GM21367 (cell line): ENCODE measurements around the gene PRXL2B.
"Not testable (repeated sequence)": the region's sequence is repeated elsewhere in the genome, so short reads cannot be mapped to it uniquely, and the experiment has no call there.

Source experiments
- ATAC-seq: cut with Tn5 transposase; IDR thresholded peaks from one replicate; pipeline ENCODE4 v1.9.1; 2021; ENCODE audit not compliant: unreplicated experiment

Gene PRXL2B

DNA sequence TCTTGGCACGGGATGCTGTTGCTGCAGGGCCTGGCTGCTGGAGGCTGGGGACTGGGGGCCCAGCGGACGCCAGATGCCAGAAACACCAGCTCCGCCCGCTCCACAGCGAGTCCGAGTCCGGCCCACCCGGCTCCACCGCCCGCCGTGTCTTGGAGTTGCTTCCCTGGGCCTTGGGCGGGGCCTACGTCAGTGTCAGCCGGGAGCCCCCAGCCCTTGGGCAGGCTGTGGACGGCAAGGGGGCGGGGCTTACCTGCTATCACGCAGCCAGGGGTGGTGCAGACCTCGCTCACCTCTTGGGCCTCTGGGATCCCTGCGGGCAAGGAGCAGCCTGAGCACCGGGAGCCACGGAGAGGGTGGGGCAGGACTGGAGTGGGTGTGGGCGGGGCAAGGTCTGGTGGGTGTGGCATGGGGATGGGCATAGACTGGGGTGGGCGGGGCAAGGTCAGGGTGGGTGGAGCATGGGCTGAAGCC, 24.5 kb downstream of the PRXL2B start:
- no peak for ATAC-seq

GRCh38 chr1:2611621-2612437, 25.3 kb downstream of the PRXL2B start:
- no peak for ATAC-seq

DNA sequence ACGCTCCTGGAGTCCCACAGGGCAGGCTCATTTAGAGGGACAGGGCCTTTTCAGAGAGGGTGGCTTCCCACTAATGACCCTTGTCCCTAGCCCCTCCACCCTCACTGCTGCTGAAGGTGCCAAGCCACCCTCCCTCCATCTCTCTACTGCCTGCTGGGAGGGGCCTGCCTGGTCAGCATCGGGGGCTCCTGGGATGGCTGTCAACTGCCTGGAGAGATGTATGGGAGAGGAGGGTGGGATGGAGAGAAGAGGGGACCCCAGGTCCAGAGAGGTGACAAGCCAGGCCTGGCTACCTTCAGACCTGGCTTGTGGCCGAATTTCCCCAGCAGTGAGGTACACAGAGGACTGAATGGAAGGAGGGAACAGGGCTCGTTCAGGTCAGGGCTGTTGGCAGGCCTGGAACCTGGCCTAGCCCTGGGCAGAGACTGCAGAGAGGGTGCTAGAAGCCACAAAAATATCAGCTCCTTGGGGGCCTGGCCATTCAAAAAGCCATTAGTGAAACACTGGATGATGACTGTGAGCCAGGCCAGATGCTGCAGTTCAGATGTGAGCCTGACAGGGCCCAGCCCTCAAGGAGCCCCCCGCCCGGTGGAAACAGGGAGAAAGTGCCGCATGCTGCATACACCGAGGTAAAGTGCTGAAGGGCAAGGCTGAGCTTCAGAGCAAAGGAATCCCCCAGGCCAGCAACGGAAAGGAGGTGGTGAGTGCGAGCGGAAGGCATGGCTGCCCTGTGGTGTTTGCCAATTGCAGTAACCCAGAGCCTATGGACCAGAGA, 26.2 kb downstream of the PRXL2B start:
- no peak for ATAC-seq

- ATAC-seq = no peak
These were observed 27.6 kb downstream of the PRXL2B start for GRCh38 chr1:2614145-2614544.

DNA sequence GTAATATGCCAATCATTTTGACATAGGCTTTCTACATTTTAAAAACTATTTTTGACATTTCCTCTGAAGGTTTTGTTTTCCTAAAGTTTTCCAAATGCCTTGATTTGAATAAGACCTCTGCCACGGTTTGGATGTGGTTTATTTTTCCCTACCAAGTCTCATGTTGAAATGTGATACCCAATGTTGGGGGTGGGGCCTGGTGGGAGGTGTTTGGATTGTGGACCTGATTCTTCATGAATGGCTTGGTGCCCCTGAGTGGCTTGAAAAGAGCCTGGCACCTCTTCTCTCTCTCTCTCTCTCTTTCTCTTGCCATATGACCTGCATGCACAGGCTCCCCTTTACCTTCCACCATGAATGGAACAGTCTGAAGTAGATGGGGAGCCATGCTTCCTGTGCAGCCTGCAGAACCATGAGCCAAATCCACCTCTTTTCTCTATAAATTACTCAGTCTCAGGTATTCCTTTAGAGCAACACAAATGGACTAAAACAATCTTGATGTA, 31.4 kb downstream of the PRXL2B start:
- ATAC-seq = no peak

DNA sequence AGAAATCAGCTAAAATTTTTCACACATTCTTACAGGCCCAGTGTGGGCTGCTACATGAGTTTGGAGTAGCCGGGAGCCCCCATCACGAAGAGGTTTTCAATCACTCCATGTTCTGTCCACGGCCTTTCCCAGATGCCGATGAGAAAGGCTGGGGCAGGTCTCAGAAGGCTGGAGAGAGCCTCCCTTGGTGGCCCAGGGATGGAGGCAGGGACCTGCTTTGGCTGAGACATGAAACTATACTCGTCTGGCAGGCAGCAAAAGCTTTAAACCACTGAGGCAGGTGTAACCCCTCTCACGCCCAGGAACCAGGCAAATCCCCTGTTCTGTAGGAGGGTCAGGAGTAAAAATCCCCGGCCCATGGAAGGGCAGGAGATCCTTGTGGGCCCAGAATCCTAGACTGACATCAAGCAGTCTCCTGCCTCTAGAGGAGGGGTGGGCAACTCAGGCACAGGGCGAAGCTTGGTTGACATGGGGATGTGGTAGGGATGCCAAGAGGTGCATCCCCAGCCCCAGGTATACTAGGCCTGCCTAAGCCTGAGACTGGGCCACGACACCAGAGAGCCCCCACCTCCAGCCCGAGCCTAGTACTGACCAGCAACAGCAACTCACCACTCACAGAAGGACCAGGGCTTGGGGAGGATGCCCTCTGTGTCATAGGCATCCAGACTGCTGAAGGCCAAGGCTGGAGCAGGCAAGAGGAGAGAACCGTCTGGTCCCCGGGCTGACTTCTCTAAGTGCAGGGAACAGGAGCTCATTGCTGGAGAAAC, 37.2 kb downstream of the PRXL2B start:
- no peak for ATAC-seq

GRCh38 chr1:2624735-2625300, 38.2 kb downstream of the PRXL2B start:
- ATAC-seq = no peak

- no peak for ATAC-seq
These were observed 38.7 kb downstream of the PRXL2B start for GRCh38 chr1:2625311-2625710.

DNA sequence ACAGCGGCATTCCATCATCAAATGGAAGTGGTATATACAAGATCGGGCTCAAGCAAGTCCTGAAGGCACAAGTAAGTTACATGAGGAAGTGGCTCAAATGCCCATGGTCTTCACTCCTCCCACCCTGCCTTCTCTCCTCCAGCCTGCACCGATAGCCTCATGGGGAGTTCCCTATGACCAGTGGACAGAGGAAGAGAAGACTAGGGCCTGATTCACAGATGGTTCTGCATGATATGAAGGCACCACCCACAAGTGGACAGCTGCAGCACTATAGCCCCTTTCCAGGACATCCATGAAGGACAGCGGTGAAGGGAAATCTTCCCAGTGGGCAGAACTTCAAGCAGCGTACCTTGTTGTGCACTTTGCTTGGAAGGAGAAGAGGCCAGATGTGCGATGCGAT, 39.2 kb downstream of the PRXL2B start:
- not testable (repeated sequence) for ATAC-seq

DNA sequence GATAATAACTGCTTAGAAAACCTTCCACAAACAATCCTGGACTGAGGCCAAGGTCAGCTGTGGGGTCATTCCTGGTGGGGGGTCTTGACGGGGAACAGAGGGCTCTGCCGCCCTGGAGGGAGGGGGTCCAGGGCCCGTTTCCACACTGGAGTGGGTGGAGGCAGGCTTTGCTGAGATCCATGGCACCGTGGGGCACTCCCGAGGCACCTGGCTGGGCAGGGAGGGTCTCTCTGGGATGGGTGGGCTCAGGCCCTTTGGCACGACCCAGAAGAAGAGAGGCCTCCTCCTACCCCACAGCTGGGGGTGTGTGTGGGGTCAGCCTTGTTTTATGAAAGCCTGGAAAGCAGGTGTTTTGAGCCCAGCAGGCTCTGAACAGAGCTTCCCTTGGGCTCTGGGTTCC, 41.2 kb downstream of the PRXL2B start:
- no peak for ATAC-seq

DNA sequence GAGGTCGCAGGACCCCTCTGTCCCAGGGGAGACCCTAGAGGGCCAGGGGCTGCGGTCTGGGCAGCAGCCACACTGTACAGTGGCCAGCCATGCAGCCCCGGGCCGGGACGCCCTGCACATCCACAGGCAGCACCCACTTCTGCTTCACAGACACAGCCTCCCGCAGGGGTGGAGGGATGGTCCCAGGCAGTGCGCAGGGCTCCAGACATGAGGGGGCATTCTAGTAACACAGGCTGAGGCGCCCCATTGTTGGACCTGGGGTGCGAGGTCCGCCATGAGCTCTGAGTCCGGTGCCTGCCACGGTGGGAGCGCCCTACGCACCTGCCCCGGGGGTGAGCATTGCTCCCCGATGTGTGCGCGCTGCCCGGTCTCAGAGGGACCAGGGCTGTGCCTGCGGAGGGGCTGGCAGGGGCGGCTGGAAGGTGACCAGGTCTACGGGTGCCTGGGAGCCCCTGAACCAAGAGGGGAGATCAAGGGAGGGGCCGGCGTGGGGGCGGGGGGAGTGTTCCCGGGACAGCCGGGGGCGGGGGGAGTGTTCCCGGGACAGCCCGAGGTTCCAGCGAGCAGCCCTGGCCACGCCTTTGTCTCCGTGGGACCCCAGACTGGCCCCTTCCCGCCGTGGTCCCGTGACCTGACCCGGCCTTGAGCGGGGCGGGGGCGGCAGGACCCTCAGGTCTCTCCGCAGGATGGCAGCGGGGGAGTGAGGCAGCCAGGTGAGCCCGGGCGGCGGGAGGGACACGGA, 41.8 kb downstream of the PRXL2B start:
- no peak for ATAC-seq

GRCh38 chr1:2628933-2629626, 42.5 kb downstream of the PRXL2B start:
- no peak for ATAC-seq

DNA sequence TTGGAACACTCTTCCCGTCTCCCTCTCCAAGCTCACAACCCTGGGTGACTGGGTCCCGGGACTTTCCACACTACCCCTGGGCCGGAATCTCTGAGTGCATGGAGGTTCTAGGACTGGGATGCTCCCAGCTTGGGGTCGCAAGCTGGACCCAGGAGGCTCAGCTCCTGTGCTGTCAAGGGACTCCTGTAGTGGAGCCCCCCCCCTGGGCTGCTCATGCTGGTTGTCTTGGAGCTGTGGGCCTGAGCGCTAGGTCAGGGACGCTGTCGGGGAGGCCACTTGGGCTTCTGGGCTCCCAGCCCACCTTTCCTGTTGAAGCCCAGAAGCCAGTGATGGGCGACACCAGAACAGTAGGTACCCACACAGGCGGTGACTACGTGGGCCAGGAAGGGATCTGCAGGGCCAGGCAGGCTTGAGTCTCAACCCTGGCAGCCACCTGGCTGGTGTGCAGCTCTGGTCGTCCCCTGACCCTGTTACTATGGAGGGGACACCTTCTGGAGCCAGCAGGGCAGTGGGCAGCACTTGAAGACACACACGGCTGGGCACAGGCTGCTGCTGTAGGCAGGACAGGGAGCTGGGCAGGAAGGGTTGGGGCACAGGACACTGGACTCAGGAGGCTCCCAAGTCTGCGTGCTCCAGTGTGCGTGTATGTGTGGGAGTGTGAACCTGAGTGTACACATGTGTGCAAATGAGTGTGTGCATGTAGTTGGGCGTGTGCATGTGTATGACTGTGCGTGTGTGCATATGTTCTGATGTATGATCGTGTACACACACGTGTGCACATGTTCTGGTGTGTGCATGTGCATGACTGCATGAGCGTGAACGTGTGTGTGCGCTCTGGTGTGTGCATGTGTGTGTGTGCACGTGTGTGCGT, 43.3 kb downstream of the PRXL2B start:
- ATAC-seq = no peak

GRCh38 chr1:2630498-2631135, 44.0 kb downstream of the PRXL2B start:
- ATAC-seq = no peak

DNA sequence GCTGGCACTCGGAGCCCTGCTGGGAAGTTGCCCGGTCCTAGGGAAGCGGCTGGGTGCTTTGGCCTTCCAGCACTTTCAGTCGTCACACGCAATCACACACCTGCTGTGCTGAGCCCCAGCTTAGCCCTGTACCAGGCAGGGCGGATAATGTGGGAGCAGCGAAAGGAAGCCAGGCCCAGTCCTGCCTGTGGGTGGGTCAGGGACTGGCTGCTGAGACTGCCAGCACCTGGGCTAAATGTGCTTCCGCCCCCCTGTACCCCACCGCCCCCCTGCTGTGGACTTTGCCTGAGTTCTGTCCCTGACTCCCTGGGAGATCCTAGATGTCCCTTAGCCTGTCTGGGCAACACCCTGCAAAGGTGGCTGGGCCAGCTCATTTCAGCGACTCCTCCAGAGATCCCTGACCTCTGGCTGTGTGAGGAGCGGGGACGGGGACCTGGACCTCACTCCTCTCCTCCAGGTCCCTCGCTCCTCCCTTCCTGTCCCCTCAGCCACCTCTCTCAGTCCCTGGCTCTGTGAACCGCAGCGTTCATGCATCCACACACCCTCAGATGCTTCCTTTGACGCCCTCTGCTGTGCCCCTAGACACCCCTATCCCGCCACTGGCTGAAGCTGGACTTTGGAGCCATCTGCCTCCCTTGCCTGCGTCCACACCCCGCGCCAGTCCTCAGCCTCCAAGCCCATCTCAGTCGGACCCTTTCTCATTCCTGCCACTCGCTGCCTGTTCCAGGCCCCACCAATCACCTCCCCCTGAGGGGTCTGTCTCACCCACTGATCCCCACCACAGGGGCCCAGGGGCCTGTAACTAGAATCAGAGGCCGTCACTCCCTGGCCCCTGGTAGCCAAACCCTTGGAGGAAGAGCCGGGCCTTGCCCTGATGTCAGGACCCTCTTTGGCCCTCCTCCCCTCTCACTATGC, 44.8 kb downstream of the PRXL2B start:
- no peak for ATAC-seq

DNA sequence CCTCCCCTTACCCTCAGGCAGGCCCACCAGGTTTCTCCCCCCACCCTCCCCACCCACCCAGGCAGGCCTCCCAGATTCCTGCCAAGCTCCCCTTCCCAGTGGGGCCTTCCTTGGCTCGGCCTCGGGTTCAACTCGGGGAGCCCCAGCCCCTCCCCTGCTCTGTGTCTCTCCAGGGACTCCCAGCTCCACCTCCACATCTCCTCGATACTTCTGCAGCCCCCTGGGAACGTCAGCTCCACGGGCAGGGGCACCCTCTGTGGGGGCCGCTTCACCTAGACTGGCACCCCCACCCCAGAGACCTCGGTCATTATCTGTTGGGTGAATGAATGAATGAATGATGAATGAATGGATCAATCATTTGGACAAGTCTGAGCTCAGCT, 45.5 kb downstream of the PRXL2B start:
- no peak for ATAC-seq
